ENCODE measurements around the gene PTGR3.

PTGR3 gene

DNA sequence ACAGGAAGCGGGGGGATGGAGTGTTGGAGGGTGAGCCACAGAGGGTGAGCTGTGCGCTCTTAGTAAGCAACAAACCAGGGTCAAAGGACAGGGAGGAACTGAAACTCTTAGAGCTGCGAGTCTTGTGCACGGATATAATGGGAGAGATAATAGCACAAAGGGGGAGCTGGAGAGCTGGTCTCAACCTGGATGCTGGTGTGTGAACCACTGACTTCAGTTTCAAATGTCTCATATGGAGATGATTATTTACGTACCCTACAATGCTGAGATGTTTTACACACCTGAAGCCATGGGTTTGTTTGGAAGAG, 35.9 kb downstream of the PTGR3 start:
- DNase-seq (ENCODE audit: low read depth), result no peak
- no peak overlapping the region for H3K4me3 ChIP-seq (ENCODE audit: control insufficient read depth, low read depth, low read length)
- TF ChIP-seq, protein P1, sequence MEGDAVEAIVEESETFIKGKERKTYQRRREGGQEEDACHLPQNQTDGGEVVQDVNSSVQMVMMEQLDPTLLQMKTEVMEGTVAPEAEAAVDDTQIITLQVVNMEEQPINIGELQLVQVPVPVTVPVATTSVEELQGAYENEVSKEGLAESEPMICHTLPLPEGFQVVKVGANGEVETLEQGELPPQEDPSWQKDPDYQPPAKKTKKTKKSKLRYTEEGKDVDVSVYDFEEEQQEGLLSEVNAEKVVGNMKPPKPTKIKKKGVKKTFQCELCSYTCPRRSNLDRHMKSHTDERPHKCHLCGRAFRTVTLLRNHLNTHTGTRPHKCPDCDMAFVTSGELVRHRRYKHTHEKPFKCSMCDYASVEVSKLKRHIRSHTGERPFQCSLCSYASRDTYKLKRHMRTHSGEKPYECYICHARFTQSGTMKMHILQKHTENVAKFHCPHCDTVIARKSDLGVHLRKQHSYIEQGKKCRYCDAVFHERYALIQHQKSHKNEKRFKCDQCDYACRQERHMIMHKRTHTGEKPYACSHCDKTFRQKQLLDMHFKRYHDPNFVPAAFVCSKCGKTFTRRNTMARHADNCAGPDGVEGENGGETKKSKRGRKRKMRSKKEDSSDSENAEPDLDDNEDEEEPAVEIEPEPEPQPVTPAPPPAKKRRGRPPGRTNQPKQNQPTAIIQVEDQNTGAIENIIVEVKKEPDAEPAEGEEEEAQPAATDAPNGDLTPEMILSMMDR (IDR thresholded peaks at IDR 0.05; ENCODE audit: control insufficient read depth, insufficient read depth, low read depth, low read length, missing control alignments), result no peak

DNA sequence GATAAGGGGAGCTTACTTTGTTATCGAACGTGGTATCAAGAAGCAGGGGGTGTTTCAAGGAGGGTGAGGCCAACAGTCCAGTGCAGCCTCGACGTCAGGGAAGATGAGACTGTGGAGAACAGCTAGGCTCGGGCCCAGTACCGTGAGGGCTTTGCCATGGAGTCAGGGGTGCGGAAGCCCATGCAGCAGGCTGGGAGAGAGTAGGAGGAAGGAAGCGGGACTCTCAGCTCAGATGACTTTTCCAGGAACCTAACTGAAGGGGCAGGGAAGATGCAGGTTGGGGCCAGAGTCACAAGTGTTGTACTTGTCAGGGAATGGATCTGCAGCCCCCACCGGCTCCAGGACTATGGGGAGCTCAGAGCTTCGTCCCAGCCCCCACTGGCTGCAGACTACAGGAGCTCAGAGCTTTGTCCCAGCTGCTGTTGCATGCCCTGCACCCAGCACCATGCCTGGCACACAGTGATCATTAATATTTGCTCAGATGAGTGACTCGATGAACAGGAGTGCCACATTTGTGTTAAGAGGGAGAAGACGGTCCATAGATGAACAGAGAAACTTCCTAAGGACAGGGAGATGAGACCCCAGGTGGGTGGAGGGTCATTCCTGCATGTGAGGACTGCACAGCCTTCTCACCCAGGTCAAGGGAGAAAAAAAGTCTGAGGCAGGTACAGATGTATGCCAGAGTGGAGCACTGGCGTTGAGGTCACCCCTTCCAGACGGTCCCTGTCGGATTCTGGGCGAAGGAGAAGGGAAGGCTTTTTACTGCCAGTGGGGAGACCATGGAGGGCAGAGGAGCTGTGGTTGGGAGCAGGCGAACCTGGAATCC, 36.4 kb downstream of the PTGR3 start:
- DNase-seq (ENCODE audit: low read depth), result no peak
- H3K4me3 ChIP-seq (ENCODE audit: control insufficient read depth, low read depth, low read length), result no peak overlapping the region
- TF ChIP-seq, protein P1 (IDR thresholded peaks at IDR 0.05; ENCODE audit: control insufficient read depth, insufficient read depth, low read depth, low read length, missing control alignments), result no peak

DNA sequence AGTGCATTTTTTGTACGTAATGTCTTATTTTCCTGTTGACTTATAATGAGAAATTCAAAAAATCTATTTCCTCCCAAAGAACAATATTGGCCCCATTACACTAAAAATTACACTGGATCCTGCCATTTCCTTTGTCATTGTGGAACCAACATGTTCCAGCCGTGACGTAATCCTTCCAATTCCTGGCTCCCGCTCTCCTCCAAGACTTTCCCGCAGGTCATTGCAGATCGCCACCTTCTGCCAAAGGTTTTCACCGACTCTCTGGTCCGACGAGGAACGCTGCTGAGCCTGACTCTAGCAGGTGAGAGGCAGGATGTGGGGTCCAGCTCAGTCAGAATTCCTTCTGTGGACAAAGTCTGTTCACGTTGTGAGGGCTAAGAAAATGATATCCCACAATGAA, 38.0 kb downstream of the PTGR3 start:
- no peak overlapping the region for H3K4me3 ChIP-seq (ENCODE audit: control insufficient read depth, low read depth, low read length)
- TF ChIP-seq, protein P1 (IDR thresholded peaks at IDR 0.05; ENCODE audit: control insufficient read depth, insufficient read depth, low read depth, low read length, missing control alignments), result no peak
- DNase-seq (ENCODE audit: low read depth), result no peak

DNA sequence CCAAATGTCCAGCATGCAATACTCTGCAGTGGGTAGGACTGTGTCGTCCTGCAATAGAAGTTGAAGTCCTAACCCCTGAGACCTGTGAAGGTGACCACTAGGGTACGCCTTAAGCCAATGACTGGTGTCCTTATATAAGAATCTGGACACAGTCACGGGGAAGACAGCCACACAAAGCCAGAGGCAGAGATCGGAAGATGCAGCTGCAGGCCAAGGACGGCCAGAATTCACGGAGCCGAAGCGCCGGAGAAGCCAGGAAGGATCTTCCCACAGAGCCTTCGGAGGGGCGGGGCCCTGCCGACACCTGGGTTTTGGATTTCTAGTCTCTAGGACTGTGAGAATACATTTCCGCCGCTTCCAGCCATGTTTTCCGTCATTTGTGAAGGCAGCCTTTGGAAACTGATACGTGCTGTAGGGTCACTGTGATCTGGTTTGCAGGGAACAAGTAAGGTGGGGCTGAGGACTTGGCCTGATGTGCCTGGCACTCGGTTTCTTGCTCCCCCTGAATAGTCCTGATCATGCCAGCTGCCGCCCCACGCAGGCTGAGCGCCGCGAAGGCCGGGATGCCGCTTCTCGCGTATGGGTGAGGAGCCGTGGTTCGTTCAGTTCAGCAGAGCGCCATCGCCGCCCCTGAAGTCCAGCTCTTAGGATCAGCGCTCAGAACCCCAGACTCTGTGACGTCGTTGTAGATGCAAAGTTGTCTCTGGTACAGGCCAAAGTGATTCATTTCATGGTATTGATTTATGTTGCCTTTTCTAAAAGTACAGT, 38.7 kb downstream of the PTGR3 start:
- TF ChIP-seq, protein P1 (IDR thresholded peaks at IDR 0.05; ENCODE audit: control insufficient read depth, insufficient read depth, low read depth, low read length, missing control alignments), result no peak
- H3K4me3 ChIP-seq (ENCODE audit: control insufficient read depth, low read depth, low read length), result no peak overlapping the region
- DNase-seq (ENCODE audit: low read depth), result no peak

DNA sequence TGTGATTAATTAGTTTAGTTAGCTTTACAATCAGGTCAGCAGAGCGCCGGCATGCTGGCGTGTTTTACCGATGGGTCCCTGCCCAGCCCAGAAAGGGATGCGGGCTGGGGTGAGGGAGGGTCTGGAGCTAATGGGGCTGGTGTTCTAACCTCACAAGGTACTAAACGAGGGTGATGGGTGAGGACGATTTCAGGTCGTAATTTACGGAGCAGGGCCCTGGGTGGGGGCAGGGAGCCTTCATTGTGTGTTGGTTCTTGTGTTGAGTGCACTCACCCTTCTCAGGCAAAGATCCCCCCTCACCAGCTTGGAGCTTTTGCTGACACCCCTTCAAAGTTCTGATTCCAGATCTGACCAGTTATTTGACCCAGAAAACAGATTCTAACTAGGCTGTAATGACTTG, 39.5 kb downstream of the PTGR3 start:
- TF ChIP-seq, protein P1 (IDR thresholded peaks at IDR 0.05; ENCODE audit: control insufficient read depth, insufficient read depth, low read depth, low read length, missing control alignments), result no peak
- no peak overlapping the region for H3K4me3 ChIP-seq (ENCODE audit: control insufficient read depth, low read depth, low read length)
- DNase-seq (ENCODE audit: low read depth), result no peak

DNA sequence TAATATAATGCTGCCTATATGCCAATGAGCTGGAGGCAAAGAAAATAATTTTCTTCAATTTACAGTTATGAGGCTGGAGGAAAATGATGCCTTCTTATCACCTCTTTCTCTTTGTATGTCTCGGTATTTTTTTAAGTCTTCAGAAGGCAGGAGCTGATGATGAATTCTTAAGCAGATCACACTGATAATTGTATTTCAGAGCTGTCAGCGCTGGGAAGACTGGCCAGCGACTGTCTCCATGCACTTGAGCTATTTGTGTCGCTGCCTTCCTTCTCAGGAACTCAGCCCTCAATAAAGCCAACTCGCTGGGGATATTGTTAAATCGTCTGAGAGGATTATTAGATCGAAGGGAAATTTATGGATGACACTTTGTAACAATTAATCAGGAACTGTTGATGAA, 40.3 kb downstream of the PTGR3 start:
- H3K4me3 ChIP-seq (ENCODE audit: control insufficient read depth, low read depth, low read length), result no peak overlapping the region
- TF ChIP-seq, protein P1 (IDR thresholded peaks at IDR 0.05; ENCODE audit: control insufficient read depth, insufficient read depth, low read depth, low read length, missing control alignments), result no peak
- DNase-seq (ENCODE audit: low read depth), result no peak

All from AG09309 (cell line).